Suprapubic skin (tissue), 4 donors: Measurements from ENCODE around the gene KLHDC8A. TPM values are rescaled to one million over a fixed set of nuclear protein-coding genes. Genes with fewer than 3 reads are reported as not detected.

Experiments used
- DNase-seq, 2 donors: peaks; one replicate each; pipeline ENCODE4 v3.0.0-alpha.2; 2019; ENCODE audit warnings: low spot score in 2 of 2
- H3K27ac ChIP-seq: fragments of 200-600 bp; sonication (generic); one replicate; pipeline ENCODE4 v1.5.1; 2019
- H3K27me3 ChIP-seq: fragments of 200-600 bp; sonication (generic); one replicate; pipeline ENCODE4 v1.5.1; 2019
- H3K36me3 ChIP-seq: fragments of 200-600 bp; sonication (generic); one replicate; pipeline ENCODE4 v1.5.1; 2019
- H3K4me1 ChIP-seq: fragments of 200-600 bp; sonication (generic); one replicate; pipeline ENCODE4 v1.5.1; 2019
- H3K4me3 ChIP-seq: fragments of 200-600 bp; sonication (generic); one replicate; pipeline ENCODE4 v1.5.1; 2019; ENCODE audit warnings: mild to moderate bottlenecking
- H3K9me3 ChIP-seq: fragments of 200-600 bp; sonication (generic); one replicate; pipeline ENCODE4 v1.5.1; 2019
- EP300 ChIP-seq: sonication (generic); formaldehyde crosslinking; IDR thresholded peaks from one replicate; pipeline ENCODE4 v1.6.1; 2017; ENCODE audit warnings: antibody characterized with exemption
- POLR2A ChIP-seq, 2 donors: fragments of 450-650 bp; IDR thresholded peaks; one replicate each; pipeline ENCODE4 v1.6.1; 2017; ENCODE audit warnings: antibody characterized with exemption in 2 of 2, mild to moderate bottlenecking in 2 of 2, moderate library complexity in 2 of 2
- POLR2AphosphoS5 ChIP-seq, 3 donors: sonication (generic); formaldehyde crosslinking; IDR thresholded peaks; one replicate each; pipeline ENCODE4 v1.6.1; 2017; ENCODE audit warnings: antibody characterized with exemption in 3 of 3
- WGBS: methylation state at CpG from one replicate; pipeline ENCODE4 v1.1.5; 2018; 5-methylcytosine and 5-hydroxymethylcytosine counted together
- total RNA-seq, 4 donors: library from RNA; depleted of rRNA; stranded (reverse); fragments of >200 nt; gene quantifications; one replicate each; pipeline ENCODE4 v1.1.0, GENCODE V29; 2016
- TF ChIP-seq, protein P1 (sequence below), 2 donors: fragments of 200-600 bp in 1 of 2; fragments of 450-650 bp in 1 of 2; sonication (generic) in 1 of 2; IDR thresholded peaks; one replicate each; pipeline ENCODE4 v1.5.1; 2016 to 2019; ENCODE audit warnings: antibody characterized with exemption in 2 of 2, mild to moderate bottlenecking in 1 of 2, moderate library complexity in 1 of 2

The KLHDC8A gene
- total RNA-seq, 4 donors from 2014 or later: 0.30 to 3.5 (median 0.62) TPM; not detected in 1

DNA sequence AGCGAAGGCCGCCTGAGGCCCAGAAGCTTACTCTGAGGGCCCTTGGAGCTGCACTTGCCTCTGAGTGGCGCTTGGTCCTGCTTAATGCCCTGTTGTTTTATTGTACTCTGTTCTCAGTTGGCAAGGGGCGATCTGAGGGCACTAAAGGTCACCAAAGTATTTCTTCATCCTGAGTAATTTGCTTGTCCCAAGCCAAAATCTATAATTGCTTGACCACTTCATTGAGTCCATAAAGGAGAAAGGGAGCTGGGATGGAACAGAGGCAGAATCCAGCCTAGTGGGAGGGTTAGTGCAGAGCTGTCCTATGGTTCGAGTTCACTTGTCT, 34.8 kb downstream of the KLHDC8A start:
- Histone ChIP-seq H3K4me3 (peak overlapping the region; percentile 67), H3K27ac (no peak overlapping the region)
- 61% methylated on average over 4 of the region's 5 CpGs for WGBS

DNA sequence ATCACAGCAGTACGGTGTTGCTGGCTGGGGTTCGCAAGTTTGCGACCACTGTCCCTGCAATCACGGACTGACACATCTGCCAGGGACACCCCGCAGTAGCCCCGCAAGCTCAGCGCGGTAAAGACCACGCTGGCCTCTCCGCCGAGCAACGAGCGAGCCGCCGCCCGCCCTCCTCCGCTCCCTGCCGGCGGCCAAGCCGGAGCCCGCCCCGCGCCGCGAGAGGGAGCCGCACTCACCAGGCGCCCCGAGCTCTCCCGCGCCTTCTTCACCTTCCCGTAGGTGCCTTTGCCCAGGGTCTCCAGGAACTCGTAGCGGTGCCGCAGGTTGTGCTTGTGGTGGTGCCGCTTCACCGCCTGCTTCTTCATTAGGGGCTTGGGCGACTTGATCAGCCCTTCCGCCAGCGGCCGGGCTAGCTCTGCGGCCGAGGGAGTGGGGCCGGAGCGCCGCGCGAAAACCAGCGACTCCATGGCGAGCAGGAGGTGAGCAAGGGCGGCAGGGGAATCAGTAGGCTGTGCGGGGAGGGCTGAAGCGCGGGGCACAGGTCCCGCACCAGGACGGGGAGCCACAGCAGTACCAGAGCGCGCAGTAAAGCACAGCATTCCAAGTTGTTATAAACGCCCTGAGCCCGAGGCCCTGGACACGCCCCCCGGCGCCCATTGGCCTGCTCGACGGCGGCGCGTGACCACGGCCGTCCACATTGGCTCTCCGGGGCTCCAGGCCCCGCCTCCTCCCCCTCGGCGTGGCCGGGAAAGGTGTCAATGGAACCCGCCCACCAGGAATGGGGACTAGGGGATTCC, 35.4 kb downstream of the KLHDC8A start, which contains the start of gene NUAK2:
TSS of gene NUAK2 (minus strand) at position 584 of the 797 bp plus-strand sequence. CDS start at position 467, 117 bp downstream.
- H3K27ac ChIP-seq: peak within 1 kb of the TSS; percentile 78
- H3K36me3 ChIP-seq: no peaks in the 10 kb centered on the region
- peak; percentile 89 to 92 for DNase-seq
- H3K9me3 ChIP-seq: no peaks in the 10 kb centered on the region
- H3K27me3 ChIP-seq: peaks cover 3% of the 10 kb centered on the region
- peaks cover 57% of the 10 kb centered on the region for H3K4me1 ChIP-seq
- WGBS: 2% methylated on average over 20 of the region's 75 CpGs
- TF ChIP-seq POLR2AphosphoS5 (IDR thresholded peaks at IDR 0.05) (no peak), POLR2A (IDR thresholded peaks at IDR 0.05) (peak; percentile 17 to 25), EP300 (no peak)
- TF ChIP-seq, protein P1, sequence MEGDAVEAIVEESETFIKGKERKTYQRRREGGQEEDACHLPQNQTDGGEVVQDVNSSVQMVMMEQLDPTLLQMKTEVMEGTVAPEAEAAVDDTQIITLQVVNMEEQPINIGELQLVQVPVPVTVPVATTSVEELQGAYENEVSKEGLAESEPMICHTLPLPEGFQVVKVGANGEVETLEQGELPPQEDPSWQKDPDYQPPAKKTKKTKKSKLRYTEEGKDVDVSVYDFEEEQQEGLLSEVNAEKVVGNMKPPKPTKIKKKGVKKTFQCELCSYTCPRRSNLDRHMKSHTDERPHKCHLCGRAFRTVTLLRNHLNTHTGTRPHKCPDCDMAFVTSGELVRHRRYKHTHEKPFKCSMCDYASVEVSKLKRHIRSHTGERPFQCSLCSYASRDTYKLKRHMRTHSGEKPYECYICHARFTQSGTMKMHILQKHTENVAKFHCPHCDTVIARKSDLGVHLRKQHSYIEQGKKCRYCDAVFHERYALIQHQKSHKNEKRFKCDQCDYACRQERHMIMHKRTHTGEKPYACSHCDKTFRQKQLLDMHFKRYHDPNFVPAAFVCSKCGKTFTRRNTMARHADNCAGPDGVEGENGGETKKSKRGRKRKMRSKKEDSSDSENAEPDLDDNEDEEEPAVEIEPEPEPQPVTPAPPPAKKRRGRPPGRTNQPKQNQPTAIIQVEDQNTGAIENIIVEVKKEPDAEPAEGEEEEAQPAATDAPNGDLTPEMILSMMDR (IDR thresholded peaks at IDR 0.05): peak in 1 of 2 donors; percentile 49
- peak within 1 kb of the TSS; percentile 67 for H3K4me3 ChIP-seq

More for the DNA sequence above, 34.8 kb downstream of the KLHDC8A start:
- no peak for DNase-seq
- Histone ChIP-seq H3K4me1 (peaks cover 53% of the 10 kb centered on the region), H3K27me3 (peaks cover 3% of the 10 kb centered on the region), H3K36me3 (no peaks in the 10 kb centered on the region), H3K9me3 (no peaks in the 10 kb centered on the region)
- no peak for TF ChIP-seq EP300
- TF ChIP-seq POLR2AphosphoS5 (IDR thresholded peaks at IDR 0.05): no peak

DNA sequence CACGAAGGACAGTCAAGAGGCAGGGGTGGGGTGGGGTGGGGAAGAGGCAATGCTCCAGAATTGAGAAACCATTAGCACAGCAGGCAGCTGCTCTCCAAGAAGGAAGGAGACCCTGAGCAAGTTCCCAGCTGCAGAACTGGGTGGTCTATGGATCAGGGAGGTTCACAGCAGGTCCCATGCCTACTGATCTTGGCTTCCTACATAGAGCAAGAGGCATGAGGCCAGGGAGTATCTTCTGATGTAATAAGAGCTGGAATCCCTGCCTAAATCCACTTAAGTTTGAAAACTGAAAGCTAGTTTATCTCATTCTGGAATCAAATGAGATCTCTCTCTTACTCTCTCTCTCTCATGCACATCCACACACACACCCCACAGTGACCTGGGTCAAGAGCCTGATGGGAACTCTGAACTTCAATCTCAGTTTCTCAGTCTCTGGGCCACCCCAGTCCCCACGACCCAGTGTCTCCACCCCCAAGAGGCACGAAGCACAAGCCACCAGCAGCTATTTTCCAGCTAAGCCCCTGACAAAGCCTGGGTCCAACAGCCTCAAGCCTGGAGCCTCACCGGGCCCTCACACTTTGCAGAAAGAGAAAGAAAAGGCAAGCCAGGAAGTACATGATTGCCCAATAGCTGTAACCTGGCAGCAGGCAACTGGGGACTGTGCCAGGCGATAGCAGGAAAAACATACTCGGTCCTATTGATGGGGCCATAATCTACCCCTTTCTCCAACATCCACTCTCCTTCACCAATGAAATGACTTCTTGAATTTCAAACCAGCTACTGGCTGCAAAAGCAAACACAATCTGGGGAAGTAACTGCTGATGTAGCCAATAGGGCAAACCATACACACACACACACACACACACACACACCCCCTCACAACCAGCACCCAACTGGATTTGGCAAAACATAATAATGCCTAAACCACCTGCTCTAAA, 37.4 kb downstream of the KLHDC8A start:
- H3K4me1 ChIP-seq: peaks cover 64% of the 10 kb centered on the region
- peak in 1 of 2 donors; percentile 77 for DNase-seq
- WGBS: 27% methylated on average over 6 of the region's 6 CpGs
- TF ChIP-seq POLR2AphosphoS5 (IDR thresholded peaks at IDR 0.05) (no peak), EP300 (no peak), POLR2A (IDR thresholded peaks at IDR 0.05) (no peak)
- TF ChIP-seq, protein P1 (IDR thresholded peaks at IDR 0.05): no peak
- H3K27me3 ChIP-seq: no peaks in the 10 kb centered on the region
- no peaks in the 10 kb centered on the region for H3K9me3 ChIP-seq
- H3K27ac ChIP-seq: peak overlapping the region; percentile 7
- peak overlapping the region; percentile 67 for H3K4me3 ChIP-seq
- H3K36me3 ChIP-seq: no peaks in the 10 kb centered on the region

DNA sequence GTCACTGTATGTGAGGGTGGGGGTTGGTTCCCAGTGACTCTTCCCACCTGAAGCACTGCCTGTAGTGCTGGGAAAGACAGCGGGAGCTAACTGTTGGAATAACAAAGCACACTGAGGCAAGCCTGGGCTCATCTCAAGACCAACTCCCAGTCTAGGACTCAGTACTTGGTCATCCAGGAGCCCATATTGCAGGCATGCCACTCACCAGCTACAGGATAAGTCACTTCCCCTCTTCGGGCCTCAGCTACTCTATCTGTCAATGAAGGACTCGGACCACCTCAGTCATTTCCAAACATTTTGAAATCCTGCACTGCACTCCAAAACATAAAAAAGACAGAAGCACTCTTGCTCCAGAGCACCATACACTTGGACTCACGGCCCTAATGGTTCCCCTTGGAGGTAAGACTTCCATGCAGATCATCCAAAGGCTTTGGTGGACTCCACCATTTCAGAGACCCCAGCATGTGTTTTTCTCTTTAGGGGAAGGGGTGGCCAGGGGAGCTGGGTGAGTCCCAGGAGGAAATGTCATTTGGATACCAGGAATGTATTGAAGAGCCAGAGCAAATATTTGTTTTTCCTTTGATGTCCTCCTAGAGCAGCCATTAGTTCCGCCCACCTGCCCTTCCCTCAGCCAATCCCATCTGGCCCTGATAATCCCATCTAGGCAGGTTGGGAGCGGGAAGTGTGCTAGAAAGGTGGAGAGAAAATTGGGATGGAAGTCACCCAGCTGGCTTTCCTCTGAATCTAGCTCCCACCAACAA, 38.3 kb downstream of the KLHDC8A start:
- Histone ChIP-seq H3K27ac (peak overlapping the region; percentile 43), H3K36me3 (no peaks in the 10 kb centered on the region), H3K27me3 (no peaks in the 10 kb centered on the region), H3K9me3 (no peaks in the 10 kb centered on the region), H3K4me3 (peak overlapping the region; percentile 67), H3K4me1 (peaks cover 68% of the 10 kb centered on the region)
- TF ChIP-seq POLR2A (IDR thresholded peaks at IDR 0.05) (no peak), POLR2AphosphoS5 (IDR thresholded peaks at IDR 0.05) (no peak), EP300 (no peak)
- TF ChIP-seq, protein P1 (IDR thresholded peaks at IDR 0.05): no peak
- WGBS: 80% methylated on average over 6 of the region's 6 CpGs
- DNase-seq: no peak

DNA sequence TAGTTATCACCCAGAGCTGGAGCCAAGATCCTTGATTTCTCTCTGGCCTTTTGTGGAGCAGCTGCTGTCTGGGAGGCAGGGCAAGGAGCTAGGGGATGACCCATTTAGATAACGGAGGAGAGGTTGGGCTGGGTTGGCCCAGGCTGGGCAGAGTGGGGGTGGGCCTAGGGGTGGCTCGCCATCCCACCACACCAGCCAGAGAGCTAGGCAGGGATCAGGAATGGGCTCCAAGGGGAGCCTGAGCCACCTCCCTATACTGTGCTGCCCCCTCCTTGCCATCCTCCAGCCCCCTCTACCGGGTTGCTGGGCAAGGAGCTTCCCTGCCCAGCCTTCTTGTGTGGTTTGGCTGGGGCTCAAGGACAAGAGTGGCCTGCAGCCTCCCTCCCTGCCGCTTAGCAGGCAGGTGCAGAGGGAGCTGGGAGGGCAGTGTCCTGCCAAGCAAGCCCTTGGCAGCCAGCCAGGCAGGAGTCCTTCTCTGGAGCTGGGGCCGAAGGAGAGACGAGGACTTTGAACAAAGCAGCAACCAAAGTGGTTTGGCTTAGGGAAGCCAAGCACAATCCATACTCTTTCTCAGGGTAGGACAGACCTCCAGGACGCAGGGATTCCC, 39.3 kb downstream of the KLHDC8A start:
- Histone ChIP-seq H3K27ac (peak overlapping the region; percentile 43), H3K9me3 (no peaks in the 10 kb centered on the region), H3K4me1 (peaks cover 71% of the 10 kb centered on the region), H3K4me3 (no peak overlapping the region), H3K27me3 (no peaks in the 10 kb centered on the region), H3K36me3 (no peaks in the 10 kb centered on the region)
- DNase-seq: no peak
- WGBS: 36% methylated on average over 2 of the region's 7 CpGs
- TF ChIP-seq POLR2AphosphoS5 (IDR thresholded peaks at IDR 0.05) (no peak), EP300 (no peak), POLR2A (IDR thresholded peaks at IDR 0.05) (no peak)
- TF ChIP-seq, protein P1 (IDR thresholded peaks at IDR 0.05): no peak
